Coronary artery (tissue), 2 donors: Measurements from ENCODE around the gene MYO1B.

Experiments used
- DNase-seq: peaks from one replicate; pipeline ENCODE4 v3.0.0-alpha.2; 2017; ENCODE audit warnings: low spot score
- H3K27ac ChIP-seq, 2 donors: fragments of 200-600 bp; sonication (generic); one replicate each; pipeline ENCODE4 v1.5.1; 2016 to 2019
- H3K4me3 ChIP-seq: fragments of 200-600 bp; sonication (generic); 2 replicates; pipeline ENCODE4 v1.5.1; 2016; ENCODE audit warnings: mild to moderate bottlenecking, moderate library complexity
- TF ChIP-seq, protein P1 (sequence below): fragments of 200-600 bp; sonication (generic); IDR thresholded peaks from one replicate; pipeline ENCODE4 v1.5.1; 2019; ENCODE audit warnings: antibody characterized with exemption

MYO1B gene

GRCh38 chr2:191318037-191318728, 73.0 kb downstream of the MYO1B start:
- H3K27ac ChIP-seq, result peak overlapping the region in 1 of 2 donors; percentile 28
- no peak overlapping the region for H3K4me3 ChIP-seq
- TF ChIP-seq, protein P1, sequence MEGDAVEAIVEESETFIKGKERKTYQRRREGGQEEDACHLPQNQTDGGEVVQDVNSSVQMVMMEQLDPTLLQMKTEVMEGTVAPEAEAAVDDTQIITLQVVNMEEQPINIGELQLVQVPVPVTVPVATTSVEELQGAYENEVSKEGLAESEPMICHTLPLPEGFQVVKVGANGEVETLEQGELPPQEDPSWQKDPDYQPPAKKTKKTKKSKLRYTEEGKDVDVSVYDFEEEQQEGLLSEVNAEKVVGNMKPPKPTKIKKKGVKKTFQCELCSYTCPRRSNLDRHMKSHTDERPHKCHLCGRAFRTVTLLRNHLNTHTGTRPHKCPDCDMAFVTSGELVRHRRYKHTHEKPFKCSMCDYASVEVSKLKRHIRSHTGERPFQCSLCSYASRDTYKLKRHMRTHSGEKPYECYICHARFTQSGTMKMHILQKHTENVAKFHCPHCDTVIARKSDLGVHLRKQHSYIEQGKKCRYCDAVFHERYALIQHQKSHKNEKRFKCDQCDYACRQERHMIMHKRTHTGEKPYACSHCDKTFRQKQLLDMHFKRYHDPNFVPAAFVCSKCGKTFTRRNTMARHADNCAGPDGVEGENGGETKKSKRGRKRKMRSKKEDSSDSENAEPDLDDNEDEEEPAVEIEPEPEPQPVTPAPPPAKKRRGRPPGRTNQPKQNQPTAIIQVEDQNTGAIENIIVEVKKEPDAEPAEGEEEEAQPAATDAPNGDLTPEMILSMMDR, result no peak
- DNase-seq, result no peak

DNA sequence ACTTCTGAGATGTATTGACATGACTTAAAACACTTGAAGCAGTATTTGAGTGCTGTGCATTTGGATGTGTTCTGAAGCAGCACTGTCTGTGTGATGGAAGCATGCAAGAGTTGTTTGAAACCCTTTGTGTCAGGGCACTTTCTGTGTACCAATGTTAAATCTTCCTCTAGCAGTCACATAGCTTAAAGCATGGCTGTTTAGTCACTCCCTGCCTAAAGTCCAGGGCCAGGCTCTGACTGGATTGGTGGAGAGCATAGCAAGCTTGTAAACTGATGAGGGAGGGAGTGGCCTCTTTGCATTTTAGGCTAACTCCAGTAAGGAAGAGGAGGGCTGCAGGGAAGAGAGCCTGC, 73.5 kb downstream of the MYO1B start:
- no peak for DNase-seq
- TF ChIP-seq, protein P1, result no peak

GRCh38 chr2:191319186-191319585, 74.0 kb downstream of the MYO1B start:
- Histone ChIP-seq H3K27ac (peak overlapping the region in 1 of 2 donors; percentile 34), H3K4me3 (no peak overlapping the region)
- TF ChIP-seq, protein P1, result no peak
- DNase-seq, result no peak

More for the DNA sequence above, 73.5 kb downstream of the MYO1B start:
- Histone ChIP-seq H3K4me3 (no peak overlapping the region), H3K27ac (peak overlapping the region in 1 of 2 donors; percentile 28)

GRCh38 chr2:191320881-191321280, 75.7 kb downstream of the MYO1B start:
- DNase-seq, result no peak
- Histone ChIP-seq H3K4me3 (no peak overlapping the region), H3K27ac (no peak overlapping the region)
- TF ChIP-seq, protein P1, result no peak

DNA sequence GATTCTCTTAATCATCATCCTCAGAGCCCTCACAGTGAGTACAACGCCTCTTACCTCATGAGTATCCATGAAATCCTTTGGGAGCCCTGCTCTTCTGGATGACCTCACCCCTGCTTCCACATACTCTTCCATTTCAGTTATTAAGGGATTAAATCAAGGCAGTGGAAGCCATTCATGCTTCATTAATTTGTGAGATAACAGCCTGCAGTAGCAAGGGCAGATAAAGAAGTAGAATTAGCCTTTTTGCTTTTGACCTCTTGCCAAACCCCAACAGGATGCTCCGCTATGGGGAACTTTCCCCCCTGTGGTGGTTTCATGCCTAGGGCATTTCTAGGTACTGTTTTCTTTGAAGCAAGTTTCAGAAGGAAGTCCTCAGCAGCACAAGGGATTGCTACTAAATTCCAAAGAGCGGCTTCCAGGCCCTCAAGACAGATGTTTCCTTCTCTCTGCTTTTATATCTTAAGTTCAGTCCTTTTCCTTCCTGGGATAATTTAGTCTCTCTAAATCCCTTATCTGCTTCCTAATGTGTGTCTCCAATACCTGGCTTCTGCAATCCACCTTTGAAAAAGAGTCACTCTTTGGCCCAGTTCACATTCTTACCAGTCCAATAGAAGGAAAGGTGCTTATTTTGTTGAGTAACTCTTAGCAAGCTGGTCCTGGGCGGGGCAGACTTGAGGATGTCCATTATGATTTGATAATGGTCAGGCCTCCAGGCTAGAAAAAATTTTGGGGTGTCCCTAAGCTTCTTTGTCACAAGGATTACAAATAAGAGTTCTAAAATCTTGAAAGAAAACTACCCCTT, 76.9 kb downstream of the MYO1B start:
- DNase-seq, result no peak
- no peak overlapping the region for H3K4me3 ChIP-seq
- no peak overlapping the region for H3K27ac ChIP-seq
- TF ChIP-seq, protein P1, result no peak

GRCh38 chr2:191322828-191323506, 77.8 kb downstream of the MYO1B start:
- no peak for DNase-seq
- H3K27ac ChIP-seq, result no peak overlapping the region
- no peak overlapping the region for H3K4me3 ChIP-seq
- TF ChIP-seq, protein P1, result no peak
